Right lobe of liver (tissue), 4 donors: Measurements from ENCODE around the gene ANO2.

Source experiments
- POLR2A ChIP-seq: fragments of 450-650 bp; IDR thresholded peaks from one replicate; pipeline ENCODE4 v1.6.1; 2017; ENCODE audit warnings: antibody characterized with exemption, mild to moderate bottlenecking
- TF ChIP-seq, protein P1 (sequence below), 4 donors: fragments of 200-600 bp in 3 of 4; fragments of 450-650 bp in 1 of 4; IDR thresholded peaks; one replicate each; pipeline versions ENCODE4 v1.5.1 to v1.8.0; 2016 to 2022; ENCODE audit warnings: antibody characterized with exemption in 4 of 4, mild to moderate bottlenecking in 2 of 4
- donor health status: DM: no; HTN: no; CAD: no.
- donor health status: DM: no; HTN: no; CAD: no.
- donor health status: DM: no; HTN: yes; CAD: no.

GRCh38 chr12:5946388-5946787 is 1.3 kb upstream of the ANO2 start:
- TF ChIP-seq, protein P1, sequence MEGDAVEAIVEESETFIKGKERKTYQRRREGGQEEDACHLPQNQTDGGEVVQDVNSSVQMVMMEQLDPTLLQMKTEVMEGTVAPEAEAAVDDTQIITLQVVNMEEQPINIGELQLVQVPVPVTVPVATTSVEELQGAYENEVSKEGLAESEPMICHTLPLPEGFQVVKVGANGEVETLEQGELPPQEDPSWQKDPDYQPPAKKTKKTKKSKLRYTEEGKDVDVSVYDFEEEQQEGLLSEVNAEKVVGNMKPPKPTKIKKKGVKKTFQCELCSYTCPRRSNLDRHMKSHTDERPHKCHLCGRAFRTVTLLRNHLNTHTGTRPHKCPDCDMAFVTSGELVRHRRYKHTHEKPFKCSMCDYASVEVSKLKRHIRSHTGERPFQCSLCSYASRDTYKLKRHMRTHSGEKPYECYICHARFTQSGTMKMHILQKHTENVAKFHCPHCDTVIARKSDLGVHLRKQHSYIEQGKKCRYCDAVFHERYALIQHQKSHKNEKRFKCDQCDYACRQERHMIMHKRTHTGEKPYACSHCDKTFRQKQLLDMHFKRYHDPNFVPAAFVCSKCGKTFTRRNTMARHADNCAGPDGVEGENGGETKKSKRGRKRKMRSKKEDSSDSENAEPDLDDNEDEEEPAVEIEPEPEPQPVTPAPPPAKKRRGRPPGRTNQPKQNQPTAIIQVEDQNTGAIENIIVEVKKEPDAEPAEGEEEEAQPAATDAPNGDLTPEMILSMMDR (IDR thresholded peaks at IDR 0.05): no peak
- TF ChIP-seq POLR2A: no peak
